Endothelial cell of umbilical vein (primary cell): Measurements from ENCODE around the gene PGS1. TPM values are rescaled to one million over a fixed set of nuclear protein-coding genes. Genes with fewer than 3 reads are reported as not detected.

ENCODE experiments used
- BruUV-seq: library from RNA; stranded (reverse); fragments of 400-500 nt; replicated peaks from 2 replicates; lab custom pipeline; 2021; lab: Mats Ljungman, UMichigan
- CTCF ChIA-PET: fragments of 300-600, 350-600 bp; sonication (Branson Sonifier 250); formaldehyde crosslinking; loops from one replicate; lab custom pipeline; 2021; ENCODE audit warnings: antibody characterized with exemption, inconsistent platforms; lab: Charles Lee
- POLR2A ChIA-PET: fragments of 300-600, 350-600 bp; sonication (Branson Sonifier 250); formaldehyde crosslinking; loops from one replicate; lab custom pipeline; 2021; ENCODE audit warnings: antibody characterized with exemption, inconsistent platforms; lab: Charles Lee
- DNase-seq: peaks from one replicate; pipeline ENCODE4 v3.0.0-alpha.2; 2011; ENCODE audit warnings: low read depth, low spot score
- FAIRE-seq: peaks from 2 replicates; lab custom pipeline; 2011; peaks lifted over from hg19 to GRCh38; lab: Jason Lieb, UNC
- H2AFZ ChIP-seq: 2 replicates; pipeline ENCODE4 v1.6.0; 2012; ENCODE audit warnings: low read depth, low read length, control low read depth, inconsistent platforms
- H3K27ac ChIP-seq: 2 replicates; pipeline ENCODE4 v1.5.1; 2011; ENCODE audit warnings: low read depth, mild to moderate bottlenecking, control low read depth, low read length, moderate library complexity; ENCODE audit not compliant: insufficient read depth
- H3K27me3 ChIP-seq, 2 experiments: 2 replicates each; pipeline versions ENCODE4 v1.6.0 to v1.6.1; 2011; ENCODE audit warnings: low read length in 2 of 2, mixed read lengths in 1 of 2; ENCODE audit not compliant: control insufficient read depth in 2 of 2, insufficient read depth in 2 of 2
- H3K36me3 ChIP-seq, 2 experiments: 2 replicates in 1 of 2; 3 replicates in 1 of 2; pipeline ENCODE4 v1.5.1; 2011; ENCODE audit warnings: low read length in 2 of 2, mild to moderate bottlenecking in 1 of 2, moderate library complexity in 1 of 2; ENCODE audit not compliant: control insufficient read depth in 2 of 2, insufficient read depth in 2 of 2; ENCODE audit errors: extremely low read depth in 1 of 2
- H3K4me1 ChIP-seq: 3 replicates; pipeline ENCODE4 v1.5.1; 2011; ENCODE audit warnings: mild to moderate bottlenecking, low read length; ENCODE audit not compliant: control insufficient read depth, insufficient read depth; ENCODE audit errors: extremely low read depth
- H3K4me2 ChIP-seq: 2 replicates; pipeline ENCODE4 v1.6.1; 2011; ENCODE audit warnings: low read length, control low read depth, mixed read lengths; ENCODE audit not compliant: insufficient read depth
- H3K4me3 ChIP-seq, 3 experiments: fragments of 200-600 bp in 1 of 3; sonication (generic), shearing (Covaris generic) in 1 of 3; replicated peaks in 1 of 3; 2 replicates each; pipeline ENCODE4 v1.5.1; 2011 to 2016; ENCODE audit warnings: control low read depth in 3 of 3, low read length in 3 of 3, mild to moderate bottlenecking in 2 of 3, inconsistent platforms in 1 of 3, low read depth in 1 of 3, moderate library complexity in 1 of 3; ENCODE audit not compliant: insufficient read depth in 1 of 3
- H3K79me2 ChIP-seq: 2 replicates; pipeline ENCODE4 v1.6.0; 2012; ENCODE audit warnings: low read length, inconsistent platforms; ENCODE audit not compliant: control insufficient read depth, insufficient read depth
- H3K9ac ChIP-seq: replicated peaks from 2 replicates; pipeline ENCODE3; 2011; ENCODE audit warnings: low read length, control low read depth; ENCODE audit not compliant: insufficient read depth; ENCODE audit errors: extremely low read depth
- H3K9me1 ChIP-seq: replicated peaks from 3 replicates; pipeline ENCODE4 v1.6.0; 2011; ENCODE audit warnings: mild to moderate bottlenecking, low read length; ENCODE audit not compliant: control insufficient read depth, insufficient read depth; ENCODE audit errors: extremely low read depth
- H3K9me3 ChIP-seq: replicated peaks from 2 replicates; pipeline ENCODE4 v1.5.1; 2012; ENCODE audit warnings: low read length, inconsistent platforms; ENCODE audit not compliant: control insufficient read depth, insufficient read depth
- H4K20me1 ChIP-seq: replicated peaks from 2 replicates; pipeline ENCODE3; 2011; ENCODE audit warnings: mild to moderate bottlenecking, low read length; ENCODE audit not compliant: control insufficient read depth, insufficient read depth; ENCODE audit errors: extremely low read depth
- EZH2 ChIP-seq: IDR thresholded peaks from 2 replicates; pipeline ENCODE4 v1.6.1; 2012; ENCODE audit warnings: borderline replicate concordance, low read depth, mild to moderate bottlenecking, moderate library complexity, low read length, inconsistent platforms; ENCODE audit not compliant: severe bottlenecking
- FOS ChIP-seq: IDR thresholded peaks from 2 replicates; pipeline ENCODE4 v1.6.1; 2011; ENCODE audit warnings: mild to moderate bottlenecking, low read length, moderate library complexity, borderline replicate concordance; ENCODE audit not compliant: insufficient read depth
- GATA2 ChIP-seq: IDR thresholded peaks from 2 replicates; pipeline ENCODE4 v1.7.0; 2011; ENCODE audit warnings: low read depth, mild to moderate bottlenecking, moderate library complexity, mixed read lengths, low read length; ENCODE audit not compliant: insufficient read length, insufficient read depth
- JUN ChIP-seq: IDR thresholded peaks from 2 replicates; pipeline ENCODE4 v1.6.1; 2011; ENCODE audit warnings: borderline replicate concordance, low read depth; ENCODE audit not compliant: insufficient read length, insufficient read depth
- MYC ChIP-seq: IDR thresholded peaks from one replicate; pipeline ENCODE4 v1.6.1; 2011; ENCODE audit warnings: mild to moderate bottlenecking, low read depth, low read length
- POLR2A ChIP-seq: IDR thresholded peaks from 2 replicates; pipeline ENCODE4 v1.6.1; 2012; ENCODE audit warnings: low read depth, mild to moderate bottlenecking, control low read depth, low read length
- POLR2AphosphoS5 ChIP-seq: IDR thresholded peaks from 2 replicates; pipeline ENCODE4 v1.6.1; 2012; ENCODE audit warnings: low read depth, mild to moderate bottlenecking, control low read depth, low read length, moderate library complexity; ENCODE audit not compliant: insufficient read depth
- dilution Hi-C: fragments of 300-500 bp; cut with MboI; formaldehyde crosslinking; loops from one replicate; pipeline ENCODE4 v1.15.0; 2019; ENCODE audit warnings: low sequenced_read_pairs; ENCODE audit not compliant: extremely low pct_ligation_motif_present
- intact Hi-C: fragments of 100-400 bp; cut with micrococcal nuclease; formaldehyde crosslinking; loops from one replicate; pipeline ENCODE4 v1.10.0; 2022
- polyA plus RNA-seq, 4 experiments: library from polyadenylated mRNA; depleted of rRNA in 3 of 4; stranded (reverse) in 3 of 4; unstranded in 1 of 4; fragments of >200 nt; gene quantifications; 2 replicates each; pipeline versions ENCODE4 v1.2.1 to v1.2.3, GENCODE V29; 2011 to 2012; ENCODE audit warnings: missing spikeins in 1 of 4
- total RNA-seq: library from RNA; stranded (reverse); gene quantifications from 2 replicates; pipeline ENCODE4 v1.2.3, GENCODE V29; 2021
- TF ChIP-seq, protein P1 (sequence below): IDR thresholded peaks from 2 replicates; pipeline ENCODE4 v1.6.1; 2011; ENCODE audit not compliant: insufficient read depth, insufficient read length
- TF ChIP-seq, protein P2 (sequence below), 2 donors: IDR thresholded peaks; 1 replicate in 1 of 2; 2 replicates in 1 of 2; pipeline ENCODE4 v1.5.1; 2011; ENCODE audit warnings: low read length in 2 of 2, mild to moderate bottlenecking in 2 of 2, moderate library complexity in 2 of 2, control low read depth in 1 of 2, inconsistent platforms in 1 of 2, low read depth in 1 of 2; ENCODE audit not compliant: insufficient read depth in 1 of 2; ENCODE audit errors: extremely low read depth in 1 of 2

Gene PGS1
- total and polyA plus RNA-seq, 2 donors (not counting 3 experiments of a cell fraction or from before 2014, with no cell fraction given): 50.8 to 66.0 TPM

- H3K36me3 ChIP-seq: no peaks in the 10 kb centered on the region
- H3K9ac ChIP-seq: no peak overlapping the region
- no TSS peak for BruUV-seq
- intact Hi-C loops (no loop called here), dilution Hi-C loops (no loop called here)
- POLR2A ChIA-PET: no interaction called here
- DNase-seq (no peak), FAIRE-seq (no peak)
- TF ChIP-seq EZH2: no peak
- TF ChIP-seq POLR2A: no peak
- no peak for TF ChIP-seq POLR2AphosphoS5
- no peak for TF ChIP-seq JUN
- TF ChIP-seq, protein P1, sequence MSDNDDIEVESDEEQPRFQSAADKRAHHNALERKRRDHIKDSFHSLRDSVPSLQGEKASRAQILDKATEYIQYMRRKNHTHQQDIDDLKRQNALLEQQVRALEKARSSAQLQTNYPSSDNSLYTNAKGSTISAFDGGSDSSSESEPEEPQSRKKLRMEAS: no peak
- TF ChIP-seq, protein P2, sequence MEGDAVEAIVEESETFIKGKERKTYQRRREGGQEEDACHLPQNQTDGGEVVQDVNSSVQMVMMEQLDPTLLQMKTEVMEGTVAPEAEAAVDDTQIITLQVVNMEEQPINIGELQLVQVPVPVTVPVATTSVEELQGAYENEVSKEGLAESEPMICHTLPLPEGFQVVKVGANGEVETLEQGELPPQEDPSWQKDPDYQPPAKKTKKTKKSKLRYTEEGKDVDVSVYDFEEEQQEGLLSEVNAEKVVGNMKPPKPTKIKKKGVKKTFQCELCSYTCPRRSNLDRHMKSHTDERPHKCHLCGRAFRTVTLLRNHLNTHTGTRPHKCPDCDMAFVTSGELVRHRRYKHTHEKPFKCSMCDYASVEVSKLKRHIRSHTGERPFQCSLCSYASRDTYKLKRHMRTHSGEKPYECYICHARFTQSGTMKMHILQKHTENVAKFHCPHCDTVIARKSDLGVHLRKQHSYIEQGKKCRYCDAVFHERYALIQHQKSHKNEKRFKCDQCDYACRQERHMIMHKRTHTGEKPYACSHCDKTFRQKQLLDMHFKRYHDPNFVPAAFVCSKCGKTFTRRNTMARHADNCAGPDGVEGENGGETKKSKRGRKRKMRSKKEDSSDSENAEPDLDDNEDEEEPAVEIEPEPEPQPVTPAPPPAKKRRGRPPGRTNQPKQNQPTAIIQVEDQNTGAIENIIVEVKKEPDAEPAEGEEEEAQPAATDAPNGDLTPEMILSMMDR (IDR thresholded peaks at IDR 0.05; ENCODE audit: extremely low read depth in 1 of 2, insufficient read depth in 1 of 2, low read depth in 1 of 2, low read length in 2 of 2): no peak
- no peak for TF ChIP-seq FOS
- no peak for TF ChIP-seq GATA2
- no peak for TF ChIP-seq MYC
- no peaks in the 10 kb centered on the region for H4K20me1 ChIP-seq
- no peak overlapping the region for H3K4me2 ChIP-seq
- H3K9me3 ChIP-seq: no peaks in the 10 kb centered on the region
- H3K27me3 ChIP-seq: no peaks in the 10 kb centered on the region
- no peak overlapping the region for H2AFZ ChIP-seq
- no peak overlapping the region for H3K27ac ChIP-seq
- no peak overlapping the region for H3K4me3 ChIP-seq
- CTCF ChIA-PET: no interaction called here
- no peaks in the 10 kb centered on the region for H3K9me1 ChIP-seq
- no peaks in the 10 kb centered on the region for H3K4me1 ChIP-seq
- H3K79me2 ChIP-seq: no peaks in the 10 kb centered on the region
These were observed 72.4 kb downstream of the PGS1 start for GRCh38 chr17:78450696-78451345.
